Measurements from ENCODE around the gene PRKCE.

Gene PRKCE

GRCh38 chr2:46150445-46150955 is 499.0 kb downstream of the PRKCE start:
- no peak for DNase-seq (ENCODE audit: low read depth)

- DNase-seq (ENCODE audit: low read depth): no peak
Observed at GRCh38 chr2:46151577-46151976, 500.1 kb downstream of the PRKCE start.

- no peak for DNase-seq (ENCODE audit: low read depth)
Observed at GRCh38 chr2:46153996-46154753, 502.7 kb downstream of the PRKCE start.

GRCh38 chr2:46157072-46157965 is 505.8 kb downstream of the PRKCE start:
- DNase-seq (ENCODE audit: low read depth): no peak

GRCh38 chr2:46157966-46158310 is 506.5 kb downstream of the PRKCE start:
- DNase-seq (ENCODE audit: low read depth): no peak

GRCh38 chr2:46158661-46159060 is 507.2 kb downstream of the PRKCE start:
- no peak for DNase-seq (ENCODE audit: low read depth)

- no peak for DNase-seq (ENCODE audit: low read depth)
Observed at GRCh38 chr2:46160326-46160725, 508.9 kb downstream of the PRKCE start.

DNA sequence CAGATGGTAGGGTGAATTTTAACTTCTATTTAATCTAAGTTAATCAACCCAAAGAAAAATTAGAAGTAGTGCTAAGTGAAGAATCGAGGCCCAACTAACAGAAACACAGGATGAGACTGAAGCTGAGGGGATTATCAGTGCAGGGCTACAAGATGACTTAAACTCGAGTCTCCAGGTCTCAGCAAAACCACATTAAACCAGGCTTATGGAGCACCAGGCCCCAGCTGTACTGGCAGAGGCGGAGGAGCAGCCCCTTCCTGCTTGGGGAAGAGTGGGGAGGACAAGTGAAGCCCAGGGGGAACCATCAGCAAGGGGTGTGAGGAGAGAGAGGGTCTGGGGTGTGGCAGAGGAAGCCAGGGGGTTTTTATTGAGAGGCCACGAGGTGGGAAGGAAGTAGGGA is 509.8 kb downstream of the PRKCE start:
- no peak for DNase-seq (ENCODE audit: low read depth)

- DNase-seq (ENCODE audit: low read depth): no peak
Observed at GRCh38 chr2:46161911-46162310, 510.4 kb downstream of the PRKCE start.

- no peak for DNase-seq (ENCODE audit: low read depth)
Observed at GRCh38 chr2:46162329-46163097, 511.0 kb downstream of the PRKCE start.

DNA sequence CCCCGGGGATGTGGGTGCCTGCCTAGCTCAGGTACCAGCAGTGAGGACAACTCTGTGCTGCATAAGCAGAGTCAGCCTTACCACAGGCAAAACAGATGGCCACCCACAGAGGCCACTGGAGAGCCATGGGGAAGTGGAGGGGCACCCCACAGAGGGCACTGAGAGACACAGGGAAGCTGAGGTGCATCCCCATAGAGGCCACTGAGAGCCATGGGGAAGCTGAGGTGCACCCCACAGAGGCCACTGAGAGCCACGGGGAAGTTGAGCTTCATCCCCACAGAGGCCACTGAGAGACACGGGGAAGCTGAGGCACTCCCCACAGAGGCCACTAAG is 511.6 kb downstream of the PRKCE start:
- DNase-seq (ENCODE audit: low read depth): no peak

DNA sequence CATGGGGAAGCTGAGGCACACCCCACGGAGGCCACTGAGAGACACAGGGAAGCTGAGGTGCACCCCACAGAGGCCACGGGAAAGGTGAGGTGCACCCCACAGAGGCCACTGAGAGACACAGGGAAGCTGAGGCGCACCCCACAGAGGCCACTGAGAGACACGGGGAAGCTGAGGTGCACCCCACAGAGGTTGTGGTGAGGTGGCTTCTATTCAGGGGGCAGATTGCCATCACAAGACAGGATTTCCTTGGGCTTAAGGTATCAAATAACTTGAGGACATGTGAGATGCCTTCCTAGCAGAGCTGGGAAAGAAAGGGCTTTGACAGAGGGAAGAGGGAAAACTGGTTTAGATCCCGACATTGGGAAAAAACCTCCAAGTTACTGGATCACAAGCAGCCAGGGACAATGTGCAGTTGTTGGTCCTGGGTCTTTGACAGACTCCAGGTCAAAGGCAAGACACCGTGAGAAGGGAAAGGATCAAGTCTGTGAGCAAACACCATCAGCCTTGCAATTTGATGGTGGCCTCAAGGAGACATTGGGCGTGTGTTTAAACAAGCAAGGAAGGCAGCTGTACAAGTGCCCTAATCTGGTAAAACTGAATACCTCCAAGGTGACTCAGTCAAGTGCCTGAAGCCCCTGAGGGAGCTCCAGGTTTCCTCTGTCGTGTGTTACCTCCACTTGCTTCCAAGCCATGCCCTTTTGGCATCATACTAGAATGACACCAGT is 512.5 kb downstream of the PRKCE start:
- no peak for DNase-seq (ENCODE audit: low read depth)

DNA sequence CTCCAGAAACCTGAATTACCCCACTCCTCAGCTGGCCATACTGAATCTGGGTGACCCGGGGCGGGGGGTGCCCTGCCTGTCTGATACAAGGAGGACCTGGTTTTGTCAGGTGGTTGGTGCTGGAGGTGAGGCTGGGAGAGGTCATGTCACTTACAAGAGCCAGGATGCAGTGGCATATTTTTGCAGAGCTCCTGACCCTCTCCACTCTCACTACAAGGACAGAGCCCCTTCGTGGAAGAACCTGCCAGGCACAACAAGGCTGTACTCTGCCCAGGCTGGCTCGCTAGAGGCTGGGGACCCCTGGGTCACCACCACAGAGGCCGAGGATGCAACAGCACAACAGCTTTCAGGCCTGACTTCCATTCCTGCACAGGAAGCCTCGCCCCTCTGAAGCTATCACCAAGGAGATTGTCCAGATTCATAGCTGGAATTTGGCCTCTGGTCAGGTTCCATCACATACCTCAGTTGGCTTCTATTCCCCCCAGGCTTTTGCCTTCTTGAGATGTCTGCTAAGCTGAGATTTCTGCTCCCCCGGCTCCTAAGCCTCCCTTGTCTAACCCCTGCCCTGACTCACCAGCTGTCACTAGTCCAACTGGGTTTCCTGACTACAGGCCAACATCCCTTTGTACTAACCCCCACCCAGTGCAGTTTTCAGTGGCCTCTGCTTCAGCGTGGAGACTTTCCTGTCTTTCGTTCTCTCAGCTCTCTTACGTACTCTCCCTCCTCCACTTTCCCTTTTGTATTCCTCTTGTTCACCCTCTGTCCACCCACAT is 513.2 kb downstream of the PRKCE start:
- no peak for DNase-seq (ENCODE audit: low read depth)

DNA sequence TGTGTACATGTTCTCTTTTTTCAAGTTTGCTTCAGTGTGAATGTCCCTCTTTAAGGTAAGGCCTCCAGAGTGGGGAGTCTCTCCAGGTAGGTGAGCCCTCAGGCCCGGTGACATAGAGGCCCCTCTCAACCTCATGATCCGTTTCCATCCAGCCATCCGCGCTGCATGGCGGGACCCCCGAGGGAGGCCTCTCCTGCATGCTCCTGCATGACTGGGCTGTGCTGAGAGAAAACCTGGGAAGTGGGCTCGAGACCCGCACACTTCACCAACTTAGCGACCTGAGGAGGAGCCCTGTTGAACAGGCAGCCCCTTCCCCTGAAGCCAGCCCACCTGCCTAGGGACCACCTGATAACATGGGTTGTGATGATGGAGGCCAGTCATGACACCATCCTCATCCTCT is 514.4 kb downstream of the PRKCE start:
- no peak for DNase-seq (ENCODE audit: low read depth)

- no peak for DNase-seq (ENCODE audit: low read depth)
Observed at GRCh38 chr2:46167406-46167805, 515.9 kb downstream of the PRKCE start.

- DNase-seq (ENCODE audit: low read depth): no peak
Observed at GRCh38 chr2:46167924-46168323, 516.4 kb downstream of the PRKCE start.

- DNase-seq (ENCODE audit: low read depth): no peak
Observed at GRCh38 chr2:46169467-46169866, 518.0 kb downstream of the PRKCE start.

GRCh38 chr2:46170026-46170425 is 518.6 kb downstream of the PRKCE start:
- DNase-seq (ENCODE audit: low read depth): no peak

DNA sequence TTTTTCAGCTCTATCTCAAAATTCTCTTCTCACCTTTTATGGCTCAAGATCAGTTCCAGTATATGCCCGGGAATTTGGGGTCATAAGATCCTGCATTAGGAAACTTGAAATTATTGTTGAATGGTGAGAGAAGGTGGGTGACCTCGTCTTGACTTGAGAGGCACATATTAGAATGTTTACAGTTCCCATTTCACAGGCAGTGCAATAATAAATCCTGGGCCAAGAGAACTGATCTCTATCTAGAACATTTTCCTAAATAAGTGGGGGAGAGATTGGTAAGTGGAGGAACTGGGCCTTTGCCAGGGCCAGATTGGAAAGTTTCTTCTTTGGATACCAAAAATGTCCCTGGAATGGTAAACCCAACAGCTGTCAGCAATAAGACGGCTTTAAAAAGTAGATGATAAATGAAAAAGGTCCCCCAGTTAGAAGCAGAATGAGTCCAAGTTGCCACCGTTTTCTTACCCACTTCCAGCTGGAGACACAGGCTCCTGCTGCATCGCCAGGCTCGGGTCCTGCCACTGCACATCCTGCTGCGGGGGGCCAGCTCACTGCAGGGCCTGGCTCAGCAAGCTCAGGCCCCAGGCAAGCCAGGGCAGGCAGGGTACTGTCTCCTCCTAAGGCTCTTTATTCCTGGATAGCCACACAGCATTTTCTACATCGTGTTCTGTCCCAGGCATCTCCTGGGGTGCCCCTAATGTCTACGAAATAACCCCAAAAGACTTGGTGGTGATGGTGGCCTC is 519.3 kb downstream of the PRKCE start:
- no peak for DNase-seq (ENCODE audit: low read depth)

- DNase-seq (ENCODE audit: low read depth): no peak
Observed at GRCh38 chr2:46171411-46171953, 520.0 kb downstream of the PRKCE start.

All from activated T-cell treated with anti-CD3 and anti-CD28 coated beads for 1 hour (primary cell).